Testis (tissue), 3 donors: ENCODE measurements around the gene BRD9. TPM values are rescaled to one million over a fixed set of nuclear protein-coding genes. Genes with fewer than 3 reads are reported as not detected.
"Not testable (repeated sequence)": the region's sequence is repeated elsewhere in the genome, so short reads cannot be mapped to it uniquely, and the experiment has no call there.

Source experiments
- DNase-seq: peaks from one replicate; pipeline ENCODE4 v3.0.0-alpha.2; 2019
- H3K27ac ChIP-seq, 2 donors: fragments of 200-600 bp; sonication (generic); one replicate each; pipeline ENCODE4 v1.5.1; 2019
- H3K27me3 ChIP-seq: fragments of 200-600 bp; sonication (generic); one replicate; pipeline ENCODE4 v1.5.1; 2019
- H3K36me3 ChIP-seq: fragments of 200-600 bp; sonication (generic); one replicate; pipeline ENCODE4 v1.5.1; 2017; ENCODE audit warnings: low read depth; ENCODE audit errors: missing control alignments
- H3K4me1 ChIP-seq: fragments of 200-600 bp; sonication (generic); one replicate; pipeline ENCODE4 v1.5.1; 2019
- H3K4me3 ChIP-seq, 2 donors: fragments of 200-600 bp; sonication (generic); one replicate each; pipeline ENCODE4 v1.5.1; 2017 to 2019
- H3K9me3 ChIP-seq: fragments of 200-600 bp; sonication (generic); one replicate; pipeline ENCODE4 v1.5.1; 2017
- CTCF ChIP-seq, 3 experiments: fragments of 450-650 bp in 2 of 3; fragments of 200-600 bp in 1 of 3; sonication (generic) in 1 of 3; IDR thresholded peaks; one replicate each; pipeline ENCODE4 v1.5.1; 2016 to 2019; ENCODE audit warnings: antibody characterized with exemption in 3 of 3, mild to moderate bottlenecking in 2 of 3, moderate library complexity in 1 of 3
- POLR2A ChIP-seq: fragments of 450-650 bp; IDR thresholded peaks from one replicate; pipeline ENCODE4 v1.6.1; 2017; ENCODE audit warnings: antibody characterized with exemption, mild to moderate bottlenecking, moderate library complexity
- WGBS, 2 donors: methylation state at CpG; one replicate each; pipeline ENCODE4 v1.1.5; 2018; 5-methylcytosine and 5-hydroxymethylcytosine counted together
- intact Hi-C: fragments of 100-400 bp; cut with DNase I; formaldehyde crosslinking; loops from one replicate; pipeline ENCODE4 v1.15.1; 2023; ENCODE audit warnings: low total_unique reads
- polyA plus RNA-seq: library from polyadenylated mRNA; stranded (reverse); fragments of 350-450 nt; fragmentation: Illumina TruSeq; extraction: RNeasy Lipid Tissue Mini Kit (QIAGEN cat#74804); gene quantifications from one replicate; pipeline ENCODE4 v1.2.3, GENCODE V29; 2014; ENCODE audit warnings: low read depth, low replicate concordance; ENCODE audit not compliant: insufficient read depth
- total RNA-seq, 2 donors: library from RNA; depleted of rRNA; stranded (reverse); fragments of >200 nt; gene quantifications; one replicate each; pipeline ENCODE4 v1.2.3, GENCODE V29; 2016

Gene BRD9
- total and polyA plus RNA-seq, 3 donors from 2014 or later: 51.5 to 101 (median 68.6) TPM

- H3K36me3 ChIP-seq: no peaks in the 10 kb centered on the region
- H3K27ac ChIP-seq: no peak overlapping the region
- H3K4me1 ChIP-seq: no peaks in the 10 kb centered on the region
- no peaks in the 10 kb centered on the region for H3K9me3 ChIP-seq
- H3K27me3 ChIP-seq: no peaks in the 10 kb centered on the region
- WGBS, 2 donors: 89% methylated on average over 16 of the region's 16 CpGs
- no peak for DNase-seq
- intact Hi-C loops: no loop called here
- no peak overlapping the region for H3K4me3 ChIP-seq
- TF ChIP-seq POLR2A (no peak), CTCF (IDR thresholded peaks at IDR 0.05) (no peak)
These were observed 35.8 kb downstream of the BRD9 start for GRCh38 chr5:856531-857425.

- TF ChIP-seq POLR2A: no peak
- no peak for TF ChIP-seq CTCF (IDR thresholded peaks at IDR 0.05)
- DNase-seq: no peak
- no peaks in the 10 kb centered on the region for H3K36me3 ChIP-seq
- no peak overlapping the region for H3K27ac ChIP-seq
- no peaks in the 10 kb centered on the region for H3K9me3 ChIP-seq
- no peaks in the 10 kb centered on the region for H3K4me1 ChIP-seq
- intact Hi-C loops: no loop called here
- WGBS, 2 donors: 81 to 85% methylated on average over 20 to 21 of the region's 21 CpGs
- no peaks in the 10 kb centered on the region for H3K27me3 ChIP-seq
- no peak overlapping the region for H3K4me3 ChIP-seq
These were observed 36.6 kb downstream of the BRD9 start for GRCh38 chr5:855771-856530.

GRCh38 chr5:854966-855743 lies 37.4 kb downstream of the BRD9 start:
- Histone ChIP-seq H3K27me3 (no peaks in the 10 kb centered on the region), H3K36me3 (no peaks in the 10 kb centered on the region), H3K9me3 (no peaks in the 10 kb centered on the region), H3K27ac (no peak overlapping the region), H3K4me3 (no peak overlapping the region), H3K4me1 (no peaks in the 10 kb centered on the region)
- whole genome bisulfite sequencing, 2 donors: 87 to 89% methylated on average over 24 to 32 of the region's 32 CpGs
- TF ChIP-seq CTCF (IDR thresholded peaks at IDR 0.05): no peak
- no peak for TF ChIP-seq POLR2A
- no peak for DNase-seq
- intact Hi-C loops: no loop called here

GRCh38 chr5:854217-854616 lies 38.4 kb downstream of the BRD9 start:
- 80 to 82% methylated on average over 13 of the region's 13 CpGs for WGBS, 2 donors

GRCh38 chr5:853416-854090 lies 39.0 kb downstream of the BRD9 start:
- 86 to 93% methylated on average over 16 to 18 of the region's 18 CpGs for WGBS, 2 donors
- DNase-seq, H3K27ac ChIP-seq, H3K9me3 ChIP-seq, H3K27me3 ChIP-seq, H3K36me3 ChIP-seq, intact Hi-C loops, H3K4me3 ChIP-seq, H3K4me1 ChIP-seq: not testable (repeated sequence)

More at GRCh38 chr5:854217-854616, 38.4 kb downstream of the BRD9 start:
- Histone ChIP-seq H3K27me3 (no peaks in the 10 kb centered on the region), H3K36me3 (no peaks in the 10 kb centered on the region), H3K27ac (no peak overlapping the region), H3K4me1 (no peaks in the 10 kb centered on the region), H3K9me3 (no peaks in the 10 kb centered on the region), H3K4me3 (no peak overlapping the region)
- DNase-seq: no peak
- TF ChIP-seq CTCF (IDR thresholded peaks at IDR 0.05) (no peak), POLR2A (no peak)
- intact Hi-C loops: no loop called here
